Measurements from ENCODE around the gene TMEM61. TPM values are rescaled to one million over a fixed set of nuclear protein-coding genes. Genes with fewer than 3 reads are reported as not detected.

TMEM61 gene
- total RNA-seq, 4 donors from 2014 or later: 6.6 to 13.9 (median 9.3) TPM

DNA sequence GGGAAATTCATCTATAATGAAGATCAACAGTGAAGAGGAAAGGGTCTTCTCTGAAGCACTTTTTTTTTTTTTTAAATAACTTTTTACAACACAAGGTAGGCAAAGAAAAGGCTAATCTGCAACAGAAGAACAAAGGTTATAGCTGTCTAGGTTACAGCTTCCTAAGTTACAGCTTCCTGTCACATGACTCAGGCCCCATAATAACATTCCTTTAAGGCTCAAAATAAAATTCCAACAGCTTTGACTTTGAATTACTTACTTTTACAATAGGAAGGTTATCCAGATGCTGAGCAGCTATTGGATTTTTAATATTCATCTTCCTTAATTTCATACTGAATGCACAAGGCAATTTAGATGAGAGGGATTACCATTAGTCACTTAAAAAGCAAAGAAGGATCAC lies 40.4 kb upstream of the TMEM61 start:
- Histone ChIP-seq H3K4me1 (peaks cover 0 to 4% (median 0%) of the 10 kb centered on the region in 4 donors), H3K36me3 (no peaks in the 10 kb centered on the region), H3K9me3 (no peaks in the 10 kb centered on the region), H3K27ac (no peak overlapping the region), H3K4me3 (no peak overlapping the region), H3K27me3 (no peaks in the 10 kb centered on the region)
- TF ChIP-seq, protein P1, sequence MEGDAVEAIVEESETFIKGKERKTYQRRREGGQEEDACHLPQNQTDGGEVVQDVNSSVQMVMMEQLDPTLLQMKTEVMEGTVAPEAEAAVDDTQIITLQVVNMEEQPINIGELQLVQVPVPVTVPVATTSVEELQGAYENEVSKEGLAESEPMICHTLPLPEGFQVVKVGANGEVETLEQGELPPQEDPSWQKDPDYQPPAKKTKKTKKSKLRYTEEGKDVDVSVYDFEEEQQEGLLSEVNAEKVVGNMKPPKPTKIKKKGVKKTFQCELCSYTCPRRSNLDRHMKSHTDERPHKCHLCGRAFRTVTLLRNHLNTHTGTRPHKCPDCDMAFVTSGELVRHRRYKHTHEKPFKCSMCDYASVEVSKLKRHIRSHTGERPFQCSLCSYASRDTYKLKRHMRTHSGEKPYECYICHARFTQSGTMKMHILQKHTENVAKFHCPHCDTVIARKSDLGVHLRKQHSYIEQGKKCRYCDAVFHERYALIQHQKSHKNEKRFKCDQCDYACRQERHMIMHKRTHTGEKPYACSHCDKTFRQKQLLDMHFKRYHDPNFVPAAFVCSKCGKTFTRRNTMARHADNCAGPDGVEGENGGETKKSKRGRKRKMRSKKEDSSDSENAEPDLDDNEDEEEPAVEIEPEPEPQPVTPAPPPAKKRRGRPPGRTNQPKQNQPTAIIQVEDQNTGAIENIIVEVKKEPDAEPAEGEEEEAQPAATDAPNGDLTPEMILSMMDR (IDR thresholded peaks at IDR 0.05): no peak
- TF ChIP-seq POLR2A (IDR thresholded peaks at IDR 0.05): no peak
- DNase-seq: no peak

DNA sequence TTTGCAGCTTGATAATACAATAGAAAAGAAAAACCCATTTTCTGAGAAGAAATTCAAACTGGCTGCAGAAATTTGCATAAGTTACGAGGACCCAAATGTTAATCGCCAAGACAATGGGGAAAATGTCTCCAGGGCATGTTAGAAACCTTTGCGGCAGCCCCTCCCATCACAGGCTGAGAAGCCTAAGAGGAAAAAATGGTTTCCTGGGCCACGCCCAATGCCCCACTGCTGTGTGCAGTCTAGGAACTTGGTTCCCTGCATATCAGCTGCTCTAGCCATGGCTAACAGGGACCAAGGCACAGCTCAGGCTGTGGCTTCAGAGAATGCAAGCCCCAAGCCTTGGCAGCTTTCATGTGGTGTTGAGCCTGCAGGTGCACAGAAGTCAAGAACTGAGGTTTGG lies 37.5 kb upstream of the TMEM61 start:
- H3K4me1 ChIP-seq: peaks cover 0 to 12% (median 0%) of the 10 kb centered on the region in 4 donors
- TF ChIP-seq POLR2A (IDR thresholded peaks at IDR 0.05): no peak
- TF ChIP-seq, protein P1 (IDR thresholded peaks at IDR 0.05): no peak
- H3K4me3 ChIP-seq: no peak overlapping the region
- no peak for DNase-seq
- no peaks in the 10 kb centered on the region for H3K9me3 ChIP-seq
- H3K36me3 ChIP-seq: no peaks in the 10 kb centered on the region
- H3K27ac ChIP-seq: no peak overlapping the region
- H3K27me3 ChIP-seq: no peaks in the 10 kb centered on the region

DNA sequence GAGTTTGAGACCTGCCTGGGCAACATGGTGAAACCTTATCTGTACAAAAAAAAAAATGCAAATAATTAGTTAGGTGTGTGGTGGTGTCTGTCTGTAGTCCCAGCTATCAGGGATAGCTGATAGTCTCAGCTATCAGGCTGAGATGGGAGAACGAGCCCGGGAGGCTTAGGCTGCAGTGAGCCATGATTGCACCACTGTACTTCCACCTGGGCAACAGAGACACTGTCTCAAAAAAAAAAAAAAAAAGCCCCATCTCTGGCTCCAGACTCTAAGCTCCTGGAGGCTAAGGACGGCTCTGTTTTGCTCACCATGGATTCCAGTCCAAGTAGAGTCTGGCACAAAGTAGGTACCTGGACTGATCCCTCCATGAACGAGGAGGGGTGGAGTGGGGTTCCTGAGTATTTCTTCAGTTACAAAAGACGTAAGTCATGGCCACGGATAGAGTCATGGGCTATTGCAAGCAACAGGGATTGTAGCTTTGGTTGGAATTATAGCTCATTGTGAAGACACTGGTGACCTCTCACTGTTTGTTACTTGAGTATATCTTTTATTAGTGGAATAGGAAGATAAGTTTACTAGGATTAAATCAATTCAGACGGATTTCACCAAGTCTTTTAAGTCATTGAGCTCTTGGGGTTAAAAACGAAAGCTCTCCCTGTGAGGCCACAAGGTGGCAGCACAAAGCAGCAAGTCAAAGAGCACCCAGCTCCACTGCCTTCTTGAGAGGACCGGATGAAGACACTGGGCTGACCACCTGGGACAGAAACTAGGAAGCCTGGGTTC lies 35.6 kb upstream of the TMEM61 start:
- Histone ChIP-seq H3K4me1 (peaks cover 0 to 12% (median 0%) of the 10 kb centered on the region in 4 donors), H3K27ac (peak overlapping the region in 3 of 4 donors; percentile 38 to 88 (median 81)), H3K36me3 (no peaks in the 10 kb centered on the region), H3K4me3 (peak overlapping the region in 2 of 4 donors; percentile 13 to 32), H3K27me3 (no peaks in the 10 kb centered on the region), H3K9me3 (no peaks in the 10 kb centered on the region)
- peak; percentile 39 to 89 (median 79) for DNase-seq
- no peak for TF ChIP-seq POLR2A (IDR thresholded peaks at IDR 0.05)
- TF ChIP-seq, protein P1 (IDR thresholded peaks at IDR 0.05): peak; percentile 20 to 90 (median 81)

GRCh38 chr1:54945393-54945936 lies 35.0 kb upstream of the TMEM61 start:
- Histone ChIP-seq H3K9me3 (no peaks in the 10 kb centered on the region), H3K27ac (peak overlapping the region in 3 of 4 donors; percentile 42 to 88 (median 81)), H3K36me3 (no peaks in the 10 kb centered on the region), H3K4me1 (peaks cover 0 to 19% (median under 1%) of the 10 kb centered on the region in 4 donors), H3K27me3 (no peaks in the 10 kb centered on the region), H3K4me3 (peak overlapping the region in 2 of 4 donors; percentile 13 to 32)
- peak in 2 of 3 donors; percentile 90 to 93 for DNase-seq
- peak; percentile 42 to 76 for TF ChIP-seq POLR2A (IDR thresholded peaks at IDR 0.05)
- TF ChIP-seq, protein P1 (IDR thresholded peaks at IDR 0.05): peak in 2 of 6 experiments; percentile 2 to 13

GRCh38 chr1:54947540-54947939 lies 32.9 kb upstream of the TMEM61 start:
- Histone ChIP-seq H3K9me3 (no peaks in the 10 kb centered on the region), H3K27ac (no peak overlapping the region), H3K27me3 (no peaks in the 10 kb centered on the region), H3K4me1 (peaks cover 0 to 24% (median 1%) of the 10 kb centered on the region in 4 donors), H3K4me3 (no peak overlapping the region), H3K36me3 (no peaks in the 10 kb centered on the region)
- TF ChIP-seq POLR2A (IDR thresholded peaks at IDR 0.05): no peak
- TF ChIP-seq, protein P1 (IDR thresholded peaks at IDR 0.05): no peak
- no peak for DNase-seq
